Measurements from ENCODE around the gene SAC3D1. TPM values are rescaled to one million over a fixed set of nuclear protein-coding genes. Genes with fewer than 3 reads are reported as not detected.

SAC3D1 gene
- total and polyA plus RNA-seq, 7 experiments from 2014 or later: 2.7 to 18.2 (median 9.6) TPM

Small RNA genes lying within 50 kb of the gene (microRNA-seq; reads per million reads assigned to microRNA genes)
- gene MIR6879 (ENCODE audit: borderline microRNAs expressed): not detected

Other genes starting within 250 kb of the SAC3D1 start
- 100 to 1,000 TPM in 2 of 5 experiments, 10 to 100 TPM in 3; 75.2 to 130 (median 84.3) TPM for gene MAP4K2, start 238.0 kb upstream of the SAC3D1 start, total RNA-seq
- gene MAP4K2, start 238.0 kb upstream of the SAC3D1 start, polyA plus RNA-seq: 10 to 100 TPM; 40.7 to 63.0 TPM
- 10 to 100 TPM; 25.7 to 46.4 (median 38.0) TPM for gene MEN1, start 230.7 kb upstream of the SAC3D1 start, total RNA-seq
- gene MEN1, start 230.7 kb upstream of the SAC3D1 start, polyA plus RNA-seq: 10 to 100 TPM; 33.8 to 54.9 TPM
- gene CDC42BPG, start 196.6 kb upstream of the SAC3D1 start, total RNA-seq: 1 to 10 TPM in 4 of 5 experiments, under 1 TPM in 1; 0.22 to 9.2 (median 8.1) TPM
- gene CDC42BPG, start 196.6 kb upstream of the SAC3D1 start, polyA plus RNA-seq: under 1 TPM; 0.27 to 0.47 TPM
- gene EHD1, start 162.6 kb upstream of the SAC3D1 start, total RNA-seq: 100 to 1,000 TPM; 124 to 263 (median 208) TPM
- gene EHD1, start 162.6 kb upstream of the SAC3D1 start, polyA plus RNA-seq: 100 to 1,000 TPM; 102 to 141 TPM
- gene ATG2A, start 124.0 kb upstream of the SAC3D1 start, total RNA-seq: 100 to 1,000 TPM in 1 of 5 experiments, 10 to 100 TPM in 4; 30.6 to 105 (median 36.2) TPM
- gene ATG2A, start 124.0 kb upstream of the SAC3D1 start, polyA plus RNA-seq: 1 to 10 TPM; 3.4 to 5.2 TPM
- gene PPP2R5B, start 116.5 kb upstream of the SAC3D1 start, total RNA-seq: 10 to 100 TPM; 11.9 to 19.1 (median 18.8) TPM
- gene PPP2R5B, start 116.5 kb upstream of the SAC3D1 start, polyA plus RNA-seq: 1 to 10 TPM; 4.5 to 7.5 TPM
- gene GPHA2, start 105.3 kb upstream of the SAC3D1 start, total RNA-seq: under 1 TPM in 1 of 5 experiments, not detected in 4; 0.48 TPM
- gene GPHA2, start 105.3 kb upstream of the SAC3D1 start, polyA plus RNA-seq: not detected
- gene MAJIN, start 69.1 kb upstream of the SAC3D1 start, total RNA-seq: 1 to 10 TPM in 1 of 5 experiments, under 1 TPM in 3, not detected in 1; 0.48 to 1.1 (median 0.85) TPM
- gene MAJIN, start 69.1 kb upstream of the SAC3D1 start, polyA plus RNA-seq: 1 to 10 TPM in 1 of 2 donors, not detected in 1; 1.2 TPM
- gene BATF2, start 44.2 kb upstream of the SAC3D1 start, total RNA-seq: under 1 TPM in 1 of 5 experiments, not detected in 4; 0.39 TPM
- gene BATF2, start 44.2 kb upstream of the SAC3D1 start, polyA plus RNA-seq: not detected
- gene ARL2, start 27.1 kb upstream of the SAC3D1 start, total RNA-seq: 10 to 100 TPM; 22.6 to 60.8 (median 32.2) TPM
- gene ARL2, start 27.1 kb upstream of the SAC3D1 start, polyA plus RNA-seq: 10 to 100 TPM; 90.0 to 96.1 TPM
- 10 to 100 TPM; 13.1 to 29.0 (median 21.7) TPM for gene SNX15, start 13.8 kb upstream of the SAC3D1 start, total RNA-seq
- gene SNX15, start 13.8 kb upstream of the SAC3D1 start, polyA plus RNA-seq: 10 to 100 TPM; 13.7 to 15.7 TPM
- 10 to 100 TPM; 12.2 to 23.4 (median 18.8) TPM for gene NAALADL1, start 17.3 kb downstream of the SAC3D1 start, total RNA-seq
- 10 to 100 TPM; 18.6 to 25.3 TPM for gene NAALADL1, start 17.3 kb downstream of the SAC3D1 start, polyA plus RNA-seq
- 10 to 100 TPM in 1 of 5 experiments, 1 to 10 TPM in 1, under 1 TPM in 3; 0.56 to 68.1 (median 0.81) TPM for gene CDCA5, start 42.8 kb downstream of the SAC3D1 start, total RNA-seq
- gene CDCA5, start 42.8 kb downstream of the SAC3D1 start, polyA plus RNA-seq: under 1 TPM; 0.31 to 0.47 TPM
- gene ZFPL1, start 43.0 kb downstream of the SAC3D1 start, total RNA-seq: 10 to 100 TPM; 29.9 to 53.0 (median 49.3) TPM
- gene ZFPL1, start 43.0 kb downstream of the SAC3D1 start, polyA plus RNA-seq: 10 to 100 TPM; 24.2 to 30.9 TPM
- gene VPS51, start 55.0 kb downstream of the SAC3D1 start, total RNA-seq: 100 to 1,000 TPM; 159 to 269 (median 256) TPM
- gene VPS51, start 55.0 kb downstream of the SAC3D1 start, polyA plus RNA-seq: 100 to 1,000 TPM; 106 to 130 TPM
- 10 to 100 TPM; 21.6 to 37.8 (median 30.8) TPM for gene TM7SF2, start 70.7 kb downstream of the SAC3D1 start, total RNA-seq
- gene TM7SF2, start 70.7 kb downstream of the SAC3D1 start, polyA plus RNA-seq: 10 to 100 TPM; 15.0 to 21.1 TPM
- 10 to 100 TPM in 4 of 5 experiments, 1 to 10 TPM in 1; 9.9 to 18.2 (median 11.3) TPM for gene ZNHIT2, start 76.5 kb downstream of the SAC3D1 start, total RNA-seq
- 10 to 100 TPM; 29.9 to 35.6 TPM for gene ZNHIT2, start 76.5 kb downstream of the SAC3D1 start, polyA plus RNA-seq
- gene FAU, start 80.9 kb downstream of the SAC3D1 start, total RNA-seq: 1,000 to 10,000 TPM; 1,053 to 1,849 (median 1,722) TPM
- gene FAU, start 80.9 kb downstream of the SAC3D1 start, polyA plus RNA-seq: 1,000 to 10,000 TPM; 1,055 to 1,372 TPM
- gene MRPL49, start 81.1 kb downstream of the SAC3D1 start, total RNA-seq: 10 to 100 TPM; 38.1 to 65.5 (median 51.9) TPM
- gene MRPL49, start 81.1 kb downstream of the SAC3D1 start, polyA plus RNA-seq: 100 to 1,000 TPM in 1 of 2 donors, 10 to 100 TPM in 1; 93.7 to 102 TPM
- 10 to 100 TPM; 61.0 to 84.6 (median 67.9) TPM for gene SYVN1, start 93.3 kb downstream of the SAC3D1 start, total RNA-seq
- gene SYVN1, start 93.3 kb downstream of the SAC3D1 start, polyA plus RNA-seq: 10 to 100 TPM in 1 of 2 donors, 1 to 10 TPM in 1; 8.6 to 15.0 TPM
- gene SPDYC, start 129.0 kb downstream of the SAC3D1 start, total RNA-seq: not detected
- gene SPDYC, start 129.0 kb downstream of the SAC3D1 start, polyA plus RNA-seq: not detected
- 100 to 1,000 TPM in 3 of 5 experiments, 10 to 100 TPM in 2; 93.6 to 195 (median 130) TPM for gene CAPN1, start 140.7 kb downstream of the SAC3D1 start, total RNA-seq
- gene CAPN1, start 140.7 kb downstream of the SAC3D1 start, polyA plus RNA-seq: 10 to 100 TPM; 73.1 to 78.8 TPM
- gene POLA2, start 220.8 kb downstream of the SAC3D1 start, total RNA-seq: 10 to 100 TPM; 13.4 to 51.6 (median 27.8) TPM
- 10 to 100 TPM in 1 of 2 donors, 1 to 10 TPM in 1; 9.0 to 12.9 TPM for gene POLA2, start 220.8 kb downstream of the SAC3D1 start, polyA plus RNA-seq

Measured in naive thymus-derived CD4-positive, alpha-beta T cell (primary cell).